ENCODE measurements around the gene AEBP2.

- TF ChIP-seq EZH2 (IDR thresholded peaks at IDR 0.05): no peak
- TF ChIP-seq POLR2AphosphoS5 (IDR thresholded peaks at IDR 0.05; ENCODE audit: borderline replicate concordance, low read depth, low read length): no peak
Measured at GRCh38 chr12:19545301-19545700, 106.0 kb downstream of the AEBP2 start.
